RWPE2 (cell line): ENCODE data around the gene ALKBH4.
"Not testable (repeated sequence)": the region's sequence is repeated elsewhere in the genome, so short reads cannot be mapped to it uniquely, and the experiment has no call there.

Experiments used
- ATAC-seq: fragments of 200-7000 bp; cut with Tn5 transposase; 3 replicates; pipeline ENCODE4 v1.9.1; 2021; ENCODE audit warnings: low read depth
- DNase-seq: peaks from one replicate; pipeline ENCODE4 v3.0.0-alpha.2; 2020; ENCODE audit warnings: low spot score
- H3K27ac ChIP-seq: fragments of 450-650 bp; 2 replicates; pipeline ENCODE4 v1.5.1; 2017; ENCODE audit warnings: mild to moderate bottlenecking; ENCODE audit not compliant: poor library complexity, severe bottlenecking
- H3K27me3 ChIP-seq: fragments of 250-450 bp; sonication (Bioruptor Pico); 2 replicates; pipeline ENCODE4 v1.5.1; 2021; ENCODE audit warnings: mild to moderate bottlenecking, moderate library complexity; ENCODE audit not compliant: insufficient read depth, poor library complexity, severe bottlenecking
- H3K36me3 ChIP-seq: fragments of 250-450 bp; sonication (Bioruptor Pico); 2 replicates; pipeline ENCODE4 v1.5.1; 2020; ENCODE audit warnings: low read depth, mild to moderate bottlenecking, moderate library complexity
- H3K4me1 ChIP-seq: fragments of 250-450 bp; sonication (Bioruptor Pico); 2 replicates; pipeline ENCODE4 v1.5.1; 2021; ENCODE audit warnings: mild to moderate bottlenecking, moderate library complexity; ENCODE audit not compliant: insufficient read depth, poor library complexity, severe bottlenecking
- H3K4me3 ChIP-seq: fragments of 250-450 bp; sonication (Bioruptor Pico); 2 replicates; pipeline ENCODE4 v1.5.1; 2021; ENCODE audit warnings: mild to moderate bottlenecking, moderate library complexity; ENCODE audit not compliant: severe bottlenecking
- H3K9me3 ChIP-seq: fragments of 250-450 bp; sonication (Bioruptor Pico); 2 replicates; pipeline ENCODE4 v1.5.1; 2021; ENCODE audit warnings: mild to moderate bottlenecking, moderate library complexity; ENCODE audit not compliant: severe bottlenecking
- TF ChIP-seq, protein P1 (sequence below): fragments of 450-650 bp; IDR thresholded peaks from one replicate; pipeline ENCODE4 v1.5.1; 2017; ENCODE audit warnings: mild to moderate bottlenecking, moderate library complexity; ENCODE audit not compliant: poor library complexity, severe bottlenecking

The ALKBH4 gene

DNA sequence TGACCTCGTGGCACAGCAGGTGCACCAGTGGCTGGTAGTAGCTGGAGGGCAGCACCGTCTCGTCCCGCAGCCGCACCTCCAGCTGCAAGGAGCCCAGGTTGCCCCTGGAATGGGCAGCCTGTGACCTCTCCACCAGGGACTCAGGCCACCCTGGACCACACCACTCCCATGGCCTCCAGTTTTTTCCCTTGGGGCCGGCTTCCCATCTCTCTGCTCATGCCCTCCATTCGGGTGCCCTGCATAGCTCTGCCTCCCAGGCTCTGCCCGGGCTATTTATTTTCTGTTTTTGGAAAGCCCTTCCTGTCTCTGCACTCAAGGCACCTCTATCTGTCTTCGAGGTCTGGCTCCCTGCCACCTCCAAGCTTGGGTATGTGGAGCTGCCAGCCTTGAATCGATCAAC, 32.2 kb upstream of the ALKBH4 start:
- DNase-seq, H3K9me3 ChIP-seq, H3K4me3 ChIP-seq, H3K4me1 ChIP-seq, H3K27ac ChIP-seq, H3K36me3 ChIP-seq, ATAC-seq, H3K27me3 ChIP-seq: not testable (repeated sequence)

DNA sequence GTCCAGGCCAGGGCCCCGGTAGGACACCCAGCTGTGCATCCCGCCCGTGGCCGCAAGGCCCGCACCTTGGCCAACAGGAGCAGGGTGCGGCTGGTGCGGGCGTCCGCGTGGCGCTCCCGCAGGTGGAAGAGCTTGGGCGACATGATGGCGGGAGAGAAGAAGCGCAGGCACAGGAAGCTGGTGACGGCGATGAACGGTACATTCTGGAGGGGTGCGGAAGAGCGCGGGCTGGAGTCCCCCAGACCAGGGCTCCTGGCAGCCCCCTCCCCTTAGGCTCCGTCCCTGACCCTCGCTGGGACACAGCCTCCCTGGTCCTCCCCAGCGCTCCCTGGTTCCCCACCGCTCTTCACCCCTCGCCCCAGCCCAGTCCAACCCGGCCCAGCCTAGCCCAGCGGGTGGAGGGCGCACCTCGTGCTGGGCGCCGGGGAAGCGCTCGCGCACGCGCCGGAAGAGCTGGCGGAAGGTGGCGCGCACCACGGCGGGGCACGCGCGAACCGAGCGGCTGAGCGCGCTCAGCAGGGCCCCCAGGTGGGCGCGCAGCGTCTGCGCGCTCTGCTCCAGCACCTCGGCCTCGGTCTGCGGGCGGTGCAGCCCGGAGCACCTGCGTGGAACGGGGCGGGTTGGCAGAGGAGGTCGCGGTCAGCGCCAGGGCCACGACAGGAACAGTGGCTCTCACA, 29.9 kb upstream of the ALKBH4 start:
- H3K4me3 ChIP-seq, H3K27me3 ChIP-seq, DNase-seq, H3K27ac ChIP-seq, H3K9me3 ChIP-seq, H3K36me3 ChIP-seq, H3K4me1 ChIP-seq: not testable (repeated sequence)
- peak; percentile 29 for ATAC-seq

DNA sequence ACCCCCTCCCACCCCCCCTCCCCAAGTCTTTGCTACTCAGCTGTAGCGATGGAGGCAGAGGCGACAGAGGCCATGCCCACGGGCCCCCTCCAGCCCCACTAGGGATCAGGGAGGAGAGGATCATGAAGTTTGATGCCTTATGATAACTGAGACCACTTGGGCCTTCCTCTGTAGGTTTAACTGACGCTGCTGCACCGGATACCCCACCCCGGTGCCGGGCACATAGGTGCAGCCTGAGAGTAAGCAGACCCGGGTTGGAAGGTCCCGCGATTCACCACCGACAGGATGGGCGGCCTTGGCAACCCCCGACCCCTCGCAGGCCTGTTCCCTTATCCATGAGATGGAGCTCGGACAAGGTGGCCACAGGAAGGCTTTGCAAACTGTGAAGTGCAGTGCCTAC, 29.4 kb upstream of the ALKBH4 start:
- not testable (repeated sequence) for H3K4me1 ChIP-seq, DNase-seq, H3K4me3 ChIP-seq, H3K27me3 ChIP-seq, ATAC-seq, H3K27ac ChIP-seq, H3K9me3 ChIP-seq, H3K36me3 ChIP-seq

DNA sequence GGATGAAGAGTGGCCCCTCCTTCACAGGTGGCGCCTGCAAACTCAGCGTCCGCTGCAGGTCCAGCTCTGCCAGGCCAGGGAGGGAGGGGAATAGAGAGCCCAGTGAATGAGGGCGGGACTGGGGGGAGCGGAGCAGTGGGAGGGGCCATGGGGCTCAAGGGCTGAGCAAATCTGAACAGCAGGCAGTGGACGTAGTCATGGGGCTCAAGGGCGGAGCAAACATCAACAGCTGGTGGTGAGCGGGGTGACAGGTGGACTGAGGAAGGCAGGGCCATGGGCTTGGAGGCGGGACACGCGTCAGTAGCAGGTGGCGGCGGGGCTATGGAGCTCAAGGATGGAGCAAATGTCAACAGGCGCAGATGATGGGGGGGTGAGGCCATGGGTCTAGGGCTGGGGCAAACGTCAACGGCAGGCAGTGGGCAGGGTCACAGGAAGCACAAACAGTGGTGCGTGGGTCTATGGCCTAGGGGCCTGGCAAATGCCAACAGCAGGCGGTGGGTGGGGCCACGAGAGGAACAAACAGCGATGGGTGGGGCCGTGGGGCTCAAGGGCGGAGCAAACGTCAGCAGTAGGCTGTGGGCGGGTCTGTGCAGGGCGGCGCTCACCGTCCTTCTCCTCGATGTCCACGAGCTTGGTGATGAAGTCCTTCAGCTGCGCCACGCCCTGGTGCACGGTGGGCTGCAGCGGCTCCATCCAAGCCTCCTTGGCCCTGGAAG, 28.7 kb upstream of the ALKBH4 start:
- H3K27ac ChIP-seq, H3K4me3 ChIP-seq, H3K4me1 ChIP-seq, H3K36me3 ChIP-seq, DNase-seq, H3K27me3 ChIP-seq, H3K9me3 ChIP-seq: not testable (repeated sequence)
- peak; percentile 26 for ATAC-seq

DNA sequence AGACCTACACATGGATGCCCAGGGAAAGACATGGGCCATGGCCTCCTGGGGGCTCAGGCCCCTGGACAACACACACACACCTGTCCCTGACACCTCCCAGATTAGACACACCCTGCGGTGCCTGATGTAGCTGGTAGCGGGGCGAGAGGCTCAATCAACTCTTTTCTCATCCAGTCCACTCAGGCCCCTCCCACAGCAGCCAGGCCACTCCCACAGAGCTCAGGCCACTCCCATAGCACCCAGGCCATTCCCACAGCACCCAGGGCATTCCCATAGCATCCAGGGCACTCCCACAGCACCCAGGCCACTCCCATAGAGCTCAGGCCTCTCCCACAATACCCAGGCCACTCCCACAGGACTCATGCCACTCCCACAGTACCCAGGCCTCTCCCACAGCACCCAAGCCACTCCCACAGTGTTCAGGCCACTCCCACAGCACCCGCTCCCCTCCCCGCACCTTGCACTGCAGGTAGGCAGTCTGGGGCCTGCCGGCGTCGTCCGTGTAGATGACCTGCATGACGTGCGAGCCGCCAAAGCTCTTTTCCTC, 25.9 kb upstream of the ALKBH4 start:
- not testable (repeated sequence) for H3K4me3 ChIP-seq, H3K9me3 ChIP-seq, H3K36me3 ChIP-seq, H3K27ac ChIP-seq, H3K27me3 ChIP-seq, H3K4me1 ChIP-seq
- DNase-seq (peak; percentile 55), ATAC-seq (peak; percentile 91)

DNA sequence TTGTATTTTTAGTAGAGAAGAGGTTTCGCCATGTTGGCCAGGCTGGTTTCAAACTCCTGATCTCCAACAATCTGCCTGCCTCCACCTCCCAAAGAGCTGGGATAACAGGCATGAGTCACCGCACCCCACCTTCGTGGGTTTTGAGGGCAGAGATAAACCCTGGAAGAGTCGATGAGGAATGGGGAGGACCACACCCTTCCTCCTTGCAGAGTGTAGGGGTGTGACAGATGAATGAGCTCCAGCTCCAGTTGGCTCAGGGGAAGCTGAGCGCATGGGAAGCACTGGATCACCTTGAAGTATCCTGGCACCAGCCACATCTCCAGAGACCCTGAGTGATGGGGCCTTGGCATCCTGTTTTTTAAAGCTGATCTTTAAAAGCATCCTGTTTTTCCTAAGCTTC, 19.7 kb upstream of the ALKBH4 start:
- ATAC-seq, result peak; percentile 47
- not testable (repeated sequence) for DNase-seq, H3K27ac ChIP-seq, H3K27me3 ChIP-seq, H3K4me3 ChIP-seq, H3K36me3 ChIP-seq, H3K9me3 ChIP-seq, H3K4me1 ChIP-seq

DNA sequence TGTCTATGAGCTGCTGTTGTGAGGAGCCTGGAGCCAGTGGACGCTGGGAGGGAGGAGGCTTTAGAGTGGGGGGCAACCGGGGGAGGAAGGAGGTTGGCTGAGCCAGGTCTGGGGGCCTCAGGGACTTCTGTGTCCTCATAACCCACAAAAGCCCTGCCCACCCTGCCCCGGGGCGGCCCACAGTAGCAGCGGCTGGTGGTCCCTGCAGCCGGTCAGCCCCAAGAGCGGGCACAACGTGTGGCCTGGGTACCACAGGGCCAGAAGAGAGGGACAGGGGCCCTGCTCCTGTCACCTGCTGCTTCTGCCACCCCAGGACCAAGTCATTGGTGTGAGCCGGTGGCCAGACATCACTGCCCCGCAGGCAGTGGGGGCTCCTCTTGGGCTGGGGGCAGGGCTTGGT, 17.3 kb upstream of the ALKBH4 start:
- H3K36me3 ChIP-seq, H3K4me3 ChIP-seq, H3K4me1 ChIP-seq, H3K9me3 ChIP-seq, DNase-seq, H3K27me3 ChIP-seq, ATAC-seq, H3K27ac ChIP-seq: not testable (repeated sequence)

DNA sequence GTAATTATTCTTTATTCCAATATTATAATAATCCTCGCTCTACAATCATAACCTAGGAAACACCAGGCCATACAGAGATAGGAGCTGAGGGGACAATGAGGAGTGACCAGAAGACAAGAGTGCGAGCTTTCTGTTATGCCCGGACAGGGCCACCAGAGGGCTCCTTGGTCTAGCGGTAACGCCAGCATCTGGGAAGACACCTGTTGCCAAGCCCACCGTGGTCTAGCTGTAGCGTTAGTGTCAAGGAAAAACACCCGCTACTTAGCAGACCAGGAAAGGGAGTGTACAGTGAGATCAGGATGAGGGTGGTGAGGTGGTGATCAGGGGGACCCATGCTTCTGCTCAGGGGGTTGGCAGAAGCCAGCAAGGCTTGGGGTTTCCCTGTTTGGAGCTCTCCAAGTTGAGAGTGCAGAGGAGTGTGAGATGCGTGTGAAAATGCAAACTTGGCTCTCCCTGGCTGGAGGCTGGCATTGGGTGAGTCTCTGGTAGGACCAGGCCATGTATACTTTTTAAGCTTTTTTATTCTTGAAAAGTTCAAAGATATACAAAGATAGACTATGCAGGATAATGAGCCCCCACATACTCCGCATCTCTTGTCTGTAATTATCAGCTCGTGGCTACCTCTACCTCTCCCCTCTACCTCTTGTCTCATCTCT, 15.4 kb upstream of the ALKBH4 start:
- H3K27ac ChIP-seq, H3K36me3 ChIP-seq, ATAC-seq, H3K27me3 ChIP-seq, DNase-seq, H3K4me3 ChIP-seq, H3K4me1 ChIP-seq, H3K9me3 ChIP-seq: not testable (repeated sequence)
- TF ChIP-seq, protein P1, sequence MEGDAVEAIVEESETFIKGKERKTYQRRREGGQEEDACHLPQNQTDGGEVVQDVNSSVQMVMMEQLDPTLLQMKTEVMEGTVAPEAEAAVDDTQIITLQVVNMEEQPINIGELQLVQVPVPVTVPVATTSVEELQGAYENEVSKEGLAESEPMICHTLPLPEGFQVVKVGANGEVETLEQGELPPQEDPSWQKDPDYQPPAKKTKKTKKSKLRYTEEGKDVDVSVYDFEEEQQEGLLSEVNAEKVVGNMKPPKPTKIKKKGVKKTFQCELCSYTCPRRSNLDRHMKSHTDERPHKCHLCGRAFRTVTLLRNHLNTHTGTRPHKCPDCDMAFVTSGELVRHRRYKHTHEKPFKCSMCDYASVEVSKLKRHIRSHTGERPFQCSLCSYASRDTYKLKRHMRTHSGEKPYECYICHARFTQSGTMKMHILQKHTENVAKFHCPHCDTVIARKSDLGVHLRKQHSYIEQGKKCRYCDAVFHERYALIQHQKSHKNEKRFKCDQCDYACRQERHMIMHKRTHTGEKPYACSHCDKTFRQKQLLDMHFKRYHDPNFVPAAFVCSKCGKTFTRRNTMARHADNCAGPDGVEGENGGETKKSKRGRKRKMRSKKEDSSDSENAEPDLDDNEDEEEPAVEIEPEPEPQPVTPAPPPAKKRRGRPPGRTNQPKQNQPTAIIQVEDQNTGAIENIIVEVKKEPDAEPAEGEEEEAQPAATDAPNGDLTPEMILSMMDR, result peak; percentile 84

DNA sequence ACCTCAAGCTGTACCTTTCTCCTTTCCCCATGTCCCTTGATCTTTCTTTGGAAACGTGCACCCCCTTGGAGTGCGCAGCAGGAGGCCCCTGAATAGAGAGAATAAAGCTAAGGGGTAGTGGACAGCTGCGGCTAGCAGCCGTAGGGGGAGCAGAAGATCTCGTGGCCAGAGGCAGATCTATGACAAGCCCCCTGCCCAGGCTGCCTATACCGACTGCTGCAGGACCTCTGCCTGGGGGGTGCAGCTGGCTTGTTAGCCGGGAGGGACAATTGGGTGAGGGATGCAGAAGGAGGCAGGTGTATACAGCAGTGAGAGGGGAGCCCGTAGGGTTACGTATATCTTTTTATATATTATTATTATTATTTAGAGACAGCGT, 14.5 kb upstream of the ALKBH4 start:
- DNase-seq, H3K4me3 ChIP-seq, H3K27ac ChIP-seq, H3K9me3 ChIP-seq, H3K27me3 ChIP-seq, H3K36me3 ChIP-seq, H3K4me1 ChIP-seq: not testable (repeated sequence)
- ATAC-seq, result peak; percentile 21

DNA sequence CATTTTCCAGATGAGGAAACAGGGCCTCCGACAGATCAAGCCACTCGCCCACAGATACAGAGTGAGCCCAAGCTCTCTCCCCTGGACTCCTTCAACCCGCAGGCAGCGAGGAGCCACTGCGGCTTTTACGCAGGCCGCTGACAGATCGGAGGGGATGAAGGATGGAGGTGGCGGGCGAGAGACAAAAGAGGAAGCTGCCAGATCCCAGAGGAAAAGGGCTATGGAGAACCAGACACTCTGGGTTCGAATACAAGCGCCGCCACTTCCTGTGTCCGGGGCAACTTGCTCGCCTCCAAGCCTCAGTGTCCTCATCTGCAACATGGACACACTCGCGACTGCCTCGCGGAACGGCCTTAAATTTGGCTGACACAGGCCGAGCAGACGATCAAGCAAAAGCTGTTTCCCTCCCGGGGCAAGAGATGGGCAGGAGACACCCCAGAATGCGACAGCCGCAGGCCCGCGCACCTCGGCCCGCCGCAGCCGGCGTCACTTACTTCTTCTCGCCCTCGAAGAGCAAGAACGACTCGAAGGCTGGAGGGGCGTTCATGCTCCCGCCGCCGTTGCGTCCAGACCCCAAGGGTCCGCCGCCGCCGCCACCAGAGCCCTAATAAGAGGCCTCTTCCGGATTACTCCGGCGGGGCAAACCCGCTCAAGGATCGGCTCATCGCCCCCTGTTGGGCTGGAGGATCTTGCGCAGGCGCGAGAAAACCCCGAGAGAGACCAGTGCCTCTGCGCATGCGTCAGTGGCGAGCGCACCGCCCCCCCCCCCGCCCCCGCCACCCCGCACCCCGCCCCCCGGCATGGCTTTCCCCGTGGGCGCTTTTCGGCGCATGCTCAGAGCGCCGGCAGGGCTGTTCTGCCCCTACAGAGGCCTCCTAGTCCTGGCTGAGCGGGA, 13.9 kb upstream of the ALKBH4 start, which contains the start of gene POLR2J:
Gene POLR2J (minus strand): TSS at position 609 of the 895 bp plus-strand sequence. CDS start 62 bp downstream, at position 547.
- ATAC-seq (peak; percentile 82), DNase-seq (peak; percentile 82)
- not testable (repeated sequence) for H3K9me3 ChIP-seq, H3K27me3 ChIP-seq, H3K27ac ChIP-seq, H3K36me3 ChIP-seq, H3K4me1 ChIP-seq
- peak within 1 kb of the TSS; percentile 49 for H3K4me3 ChIP-seq
